H1 (cell line): ENCODE results near the gene MED16.

ENCODE experiments used
- CTCF ChIP-seq, 3 experiments: IDR thresholded peaks; 1 replicate in 2 of 3; 2 replicates in 1 of 3; pipeline versions ENCODE4 v1.5.1 to v1.6.1; 2011; ENCODE audit warnings: low read length in 3 of 3, mild to moderate bottlenecking in 3 of 3, inconsistent platforms in 2 of 3, low read depth in 1 of 3, moderate library complexity in 1 of 3; ENCODE audit not compliant: insufficient read depth in 1 of 3; ENCODE audit errors: control extremely low read depth in 1 of 3
- EZH2 ChIP-seq: fragments of 200-600 bp; sonication (generic); IDR thresholded peaks from 2 replicates; pipeline ENCODE4 v1.7.1; 2012; ENCODE audit warnings: low read depth, mild to moderate bottlenecking, moderate library complexity, low read length, inconsistent platforms; ENCODE audit not compliant: severe bottlenecking
- HDAC6 ChIP-seq: IDR thresholded peaks from one replicate; pipeline ENCODE4 v1.7.1; 2012; ENCODE audit warnings: low read depth, mild to moderate bottlenecking, inconsistent platforms, low read length, moderate library complexity
- MAX ChIP-seq: IDR thresholded peaks from 2 replicates; pipeline ENCODE4 v1.6.1; 2012; ENCODE audit warnings: inconsistent platforms
- NANOG ChIP-seq: IDR thresholded peaks from 2 replicates; pipeline ENCODE4 v1.6.1; 2011; ENCODE audit warnings: low read length, low read depth, mild to moderate bottlenecking, inconsistent platforms; ENCODE audit not compliant: insufficient read depth, poor library complexity, severe bottlenecking
- POLR2A ChIP-seq, 2 experiments: IDR thresholded peaks; 1 replicate in 1 of 2; 2 replicates in 1 of 2; pipeline ENCODE4 v1.6.1; 2011; ENCODE audit warnings: low read depth in 2 of 2, low read length in 2 of 2, mild to moderate bottlenecking in 2 of 2; ENCODE audit errors: control extremely low read depth in 1 of 2
- TAF1 ChIP-seq: IDR thresholded peaks from 2 replicates; pipeline ENCODE4 v1.6.1; 2011; ENCODE audit warnings: mild to moderate bottlenecking, low read depth, low read length

GRCh38 chr19:881385-882071 lies 11.5 kb downstream of the MED16 start:
- TF ChIP-seq EZH2 = no peak
- no peak for TF ChIP-seq MAX
- no peak for TF ChIP-seq CTCF (IDR thresholded peaks at IDR 0.05; ENCODE audit: control extremely low read depth in 1 of 3, insufficient read depth in 1 of 3, low read depth in 1 of 3, low read length in 3 of 3)
- TF ChIP-seq POLR2A (IDR thresholded peaks at IDR 0.05; ENCODE audit: control extremely low read depth in 1 of 2, low read depth in 2 of 2, low read length in 2 of 2) = no peak
- TF ChIP-seq HDAC6 = no peak
- no peak for TF ChIP-seq TAF1
- TF ChIP-seq NANOG = no peak
